HEK293 (cell line): ENCODE data around the gene RAB13.

ENCODE experiments used
- CTCF ChIA-PET: fragments of 350-600 bp; formaldehyde crosslinking; extraction: SDS; loops from one replicate; lab custom pipeline; 2021; ENCODE audit warnings: antibody characterized with exemption; lab: Yijun Ruan, JAX
- POLR2A ChIA-PET: fragments of 300-600 bp; formaldehyde crosslinking; extraction: SDS; loops from one replicate; lab custom pipeline; 2020; ENCODE audit warnings: antibody characterized with exemption, inconsistent platforms; lab: Yijun Ruan, JAX
- H3K27ac ChIP-seq: fragments of 200-500 bp; sonication (Bioruptor generic); 2 replicates; pipeline ENCODE4 v1.5.1; 2014; ENCODE audit warnings: low read depth, low read length, control low read depth, inconsistent platforms; ENCODE audit errors: extremely low read depth
- H3K36me3 ChIP-seq, 2 experiments: fragments of 200-500 bp in 1 of 2; sonication (Bioruptor generic) in 1 of 2; 1 replicate in 1 of 2; 2 replicates in 1 of 2; pipeline ENCODE4 v1.5.1; 2014 to 2017; ENCODE audit warnings: inconsistent platforms in 2 of 2, low read length in 2 of 2; ENCODE audit not compliant: control insufficient read depth in 2 of 2, insufficient read depth in 1 of 2
- H3K4me1 ChIP-seq: fragments of 200-500 bp; sonication (Bioruptor generic); 2 replicates; pipeline ENCODE4 v1.5.1; 2014; ENCODE audit warnings: mild to moderate bottlenecking, low read length, inconsistent platforms; ENCODE audit not compliant: control insufficient read depth, insufficient read depth
- H3K4me3 ChIP-seq: 2 replicates; pipeline ENCODE4 v1.5.1; 2011; ENCODE audit warnings: low read depth, mild to moderate bottlenecking, control low read depth, low read length, moderate library complexity
- H3K9me3 ChIP-seq: fragments of 200-500 bp; sonication (Bioruptor generic); 2 replicates; pipeline ENCODE4 v1.5.1; 2014; ENCODE audit warnings: low read depth, low read length, inconsistent platforms; ENCODE audit not compliant: control insufficient read depth, insufficient read depth
- BCL11A ChIP-seq: fragments of 450-650 bp; formaldehyde crosslinking; IDR thresholded peaks from 2 replicates; pipeline ENCODE4 v1.5.1; 2016; ENCODE audit warnings: low read depth, missing biosample characterization, missing genetic modification characterization
- KLF9 ChIP-seq: fragments of 450-650 bp; formaldehyde crosslinking; IDR thresholded peaks from 2 replicates; pipeline ENCODE4 v1.5.1; 2016; ENCODE audit warnings: missing biosample characterization, missing genetic modification characterization, low read depth
- SP3 ChIP-seq: fragments of 450-650 bp; formaldehyde crosslinking; IDR thresholded peaks from 2 replicates; pipeline ENCODE4 v1.5.1; 2016; ENCODE audit warnings: missing biosample characterization, missing genetic modification characterization
- SP7 ChIP-seq: fragments of 450-650 bp; formaldehyde crosslinking; IDR thresholded peaks from 2 replicates; pipeline ENCODE4 v1.5.1; 2016; ENCODE audit warnings: missing biosample characterization, missing genetic modification characterization
- TCF7L2 ChIP-seq: IDR thresholded peaks from 2 replicates; pipeline ENCODE4 v1.6.1; 2011; ENCODE audit warnings: low read depth, mild to moderate bottlenecking, inconsistent platforms, low read length, moderate library complexity, borderline replicate concordance
- YY1 ChIP-seq: fragments of 450-650 bp; formaldehyde crosslinking; IDR thresholded peaks from 2 replicates; pipeline ENCODE4 v1.5.1; 2018; ENCODE audit warnings: missing biosample characterization, missing genetic modification characterization
- ZFP69B ChIP-seq: fragments of 450-650 bp; formaldehyde crosslinking; IDR thresholded peaks from 2 replicates; pipeline ENCODE4 v1.5.1; 2016; ENCODE audit warnings: missing biosample characterization, missing genetic modification characterization
- ZNF140 ChIP-seq: fragments of 450-650 bp; formaldehyde crosslinking; IDR thresholded peaks from 2 replicates; pipeline ENCODE4 v1.5.1; 2016; ENCODE audit warnings: missing biosample characterization, missing genetic modification characterization
- ZNF175 ChIP-seq: fragments of 450-650 bp; formaldehyde crosslinking; IDR thresholded peaks from 2 replicates; pipeline ENCODE4 v1.5.1; 2016; ENCODE audit warnings: missing biosample characterization, missing genetic modification characterization
- ZNF341 ChIP-seq: fragments of 450-650 bp; formaldehyde crosslinking; IDR thresholded peaks from 2 replicates; pipeline ENCODE4; 2016; ENCODE audit warnings: low read depth, missing biosample characterization, missing genetic modification characterization
- ZNF37A ChIP-seq: fragments of 450-650 bp; IDR thresholded peaks from 2 replicates; pipeline ENCODE4 v1.5.1; 2018; ENCODE audit warnings: missing biosample characterization, missing genetic modification characterization
- ZNF391 ChIP-seq: fragments of 450-650 bp; formaldehyde crosslinking; IDR thresholded peaks from 2 replicates; pipeline ENCODE4 v1.5.1; 2016; ENCODE audit warnings: low read depth, missing biosample characterization, missing genetic modification characterization, borderline replicate concordance
- ZNF433 ChIP-seq: fragments of 450-650 bp; formaldehyde crosslinking; IDR thresholded peaks from 2 replicates; pipeline ENCODE4 v1.5.1; 2016; ENCODE audit warnings: missing biosample characterization, missing genetic modification characterization, low read depth
- ZNF623 ChIP-seq: fragments of 450-650 bp; formaldehyde crosslinking; IDR thresholded peaks from 2 replicates; pipeline ENCODE4 v1.5.1; 2016; ENCODE audit warnings: missing biosample characterization, missing genetic modification characterization
- ZNF837 ChIP-seq: fragments of 450-650 bp; formaldehyde crosslinking; IDR thresholded peaks from 2 replicates; pipeline ENCODE4 v1.5.1; 2016; ENCODE audit warnings: missing biosample characterization, missing genetic modification characterization
- TF ChIP-seq, protein P1 (sequence below): fragments of 450-650 bp; formaldehyde crosslinking; IDR thresholded peaks from 2 replicates; pipeline ENCODE4 v1.5.1; 2016; ENCODE audit warnings: missing biosample characterization, missing genetic modification characterization, borderline replicate concordance
- TF ChIP-seq, protein P2 (sequence below): fragments of 450-650 bp; formaldehyde crosslinking; IDR thresholded peaks from 2 replicates; pipeline ENCODE4 v1.5.1; 2017; ENCODE audit warnings: missing biosample characterization, mild to moderate bottlenecking, missing genetic modification characterization, moderate library complexity
- TF ChIP-seq, protein P3 (sequence below): fragments of 450-650 bp; formaldehyde crosslinking; IDR thresholded peaks from 2 replicates; pipeline ENCODE4 v1.5.1; 2016; ENCODE audit warnings: missing biosample characterization, missing genetic modification characterization

RAB13 gene

DNA sequence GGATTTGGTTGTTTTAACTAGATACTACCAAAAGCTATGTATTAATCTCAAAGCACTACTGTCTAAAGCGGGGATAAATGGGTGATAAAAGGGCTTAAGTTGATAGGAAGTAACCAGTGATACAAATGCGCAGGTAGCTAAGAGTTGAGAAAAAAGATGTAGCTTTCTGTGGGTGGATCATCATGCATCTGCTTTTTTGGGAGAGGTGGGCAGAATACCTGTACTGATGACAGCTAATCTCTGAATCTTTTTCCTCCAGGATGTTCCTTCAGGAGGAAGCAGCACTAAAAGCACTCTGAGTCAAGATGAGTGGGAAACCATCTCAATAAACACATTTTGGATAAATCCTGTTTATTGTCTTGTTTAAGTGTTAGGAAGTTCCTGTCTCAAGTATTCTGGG lies 5.7 kb upstream of the RAB13 start:
- H3K9me3 ChIP-seq: no peaks in the 10 kb centered on the region
- ChIA-PET CTCF (interaction anchor here (1.3 kb wide), 1 partner anchor 195 kb away, joined by 3 read pairs; no protein-coding TSS in a partner anchor), POLR2A (interaction anchor here (0.6 to 4.0 kb wide), 7 partner anchors 10 to 280 kb away, joined by 3 to 54 read pairs (median 10); partner anchors contain the start of genes CREB3L4 and JTB)
- TF ChIP-seq BCL11A (no peak), ZNF623 (tag by site-specific recombination) (no peak), ZNF140 (tag by site-specific recombination) (no peak), ZNF37A (tag by site-specific recombination) (no peak)
- TF ChIP-seq, protein P1, sequence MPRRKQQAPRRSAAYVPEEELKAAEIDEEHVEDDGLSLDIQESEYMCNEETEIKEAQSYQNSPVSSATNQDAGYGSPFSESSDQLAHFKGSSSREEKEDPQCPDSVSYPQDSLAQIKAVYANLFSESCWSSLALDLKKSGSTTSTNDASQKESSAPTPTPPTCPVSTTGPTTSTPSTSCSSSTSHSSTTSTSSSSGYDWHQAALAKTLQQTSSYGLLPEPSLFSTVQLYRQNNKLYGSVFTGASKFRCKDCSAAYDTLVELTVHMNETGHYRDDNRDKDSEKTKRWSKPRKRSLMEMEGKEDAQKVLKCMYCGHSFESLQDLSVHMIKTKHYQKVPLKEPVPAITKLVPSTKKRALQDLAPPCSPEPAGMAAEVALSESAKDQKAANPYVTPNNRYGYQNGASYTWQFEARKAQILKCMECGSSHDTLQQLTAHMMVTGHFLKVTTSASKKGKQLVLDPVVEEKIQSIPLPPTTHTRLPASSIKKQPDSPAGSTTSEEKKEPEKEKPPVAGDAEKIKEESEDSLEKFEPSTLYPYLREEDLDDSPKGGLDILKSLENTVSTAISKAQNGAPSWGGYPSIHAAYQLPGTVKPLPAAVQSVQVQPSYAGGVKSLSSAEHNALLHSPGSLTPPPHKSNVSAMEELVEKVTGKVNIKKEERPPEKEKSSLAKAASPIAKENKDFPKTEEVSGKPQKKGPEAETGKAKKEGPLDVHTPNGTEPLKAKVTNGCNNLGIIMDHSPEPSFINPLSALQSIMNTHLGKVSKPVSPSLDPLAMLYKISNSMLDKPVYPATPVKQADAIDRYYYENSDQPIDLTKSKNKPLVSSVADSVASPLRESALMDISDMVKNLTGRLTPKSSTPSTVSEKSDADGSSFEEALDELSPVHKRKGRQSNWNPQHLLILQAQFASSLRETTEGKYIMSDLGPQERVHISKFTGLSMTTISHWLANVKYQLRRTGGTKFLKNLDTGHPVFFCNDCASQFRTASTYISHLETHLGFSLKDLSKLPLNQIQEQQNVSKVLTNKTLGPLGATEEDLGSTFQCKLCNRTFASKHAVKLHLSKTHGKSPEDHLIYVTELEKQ (tag by site-specific recombination): no peak
- no peaks in the 10 kb centered on the region for H3K4me1 ChIP-seq
- no peak overlapping the region for H3K27ac ChIP-seq
- H3K4me3 ChIP-seq: no peak overlapping the region; the same call in 1 of the 2 replicates
- H3K36me3 ChIP-seq: peaks cover 34 to 45% of the 10 kb centered on the region in 2 experiments

DNA sequence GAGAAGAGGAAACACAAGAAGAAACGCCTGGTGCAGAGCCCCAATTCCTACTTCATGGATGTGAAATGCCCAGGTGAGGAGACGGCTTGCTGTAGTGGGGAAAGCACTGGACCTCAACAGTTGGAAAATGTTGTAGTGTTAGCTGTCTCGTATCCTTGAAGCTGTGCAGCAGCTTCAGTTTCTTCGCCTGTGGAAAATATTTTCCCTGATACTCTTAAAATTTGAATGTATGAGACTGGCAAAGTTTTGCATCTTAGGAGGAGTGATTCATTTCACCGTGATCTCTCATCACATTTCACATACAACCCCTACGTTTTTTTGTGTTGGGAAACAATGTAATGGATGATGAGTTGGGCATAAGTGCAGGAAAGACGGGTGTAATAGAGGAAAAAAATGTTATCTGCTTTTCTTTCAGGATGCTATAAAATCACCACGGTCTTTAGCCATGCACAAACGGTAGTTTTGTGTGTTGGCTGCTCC lies 5.1 kb upstream of the RAB13 start:
- Histone ChIP-seq H3K9me3 (no peaks in the 10 kb centered on the region), H3K4me3 (peak overlapping the region; percentile 93), H3K27ac (peak overlapping the region; percentile 67), H3K4me1 (peaks cover 2% of the 10 kb centered on the region; the same call in 1 of the 2 replicates), H3K36me3 (peaks cover 34 to 45% of the 10 kb centered on the region in 2 experiments)
- ChIA-PET CTCF (interaction anchor here (1.3 kb wide), 2 partner anchors 32 to 194 kb away, joined by 3 to 4 read pairs; no protein-coding TSS in a partner anchor), POLR2A (interaction anchor here (0.6 to 6.3 kb wide), 29 partner anchors 8 to 485 kb away, joined by 3 to 114 read pairs (median 7); partner anchors contain the start of genes ATP8B2, CHTOP, CREB3L4 and CRTC2)
- TF ChIP-seq ZNF341 (tag by site-specific recombination) (no peak), ZFP69B (tag by site-specific recombination) (no peak), ZNF433 (tag by site-specific recombination) (no peak), YY1 (tag by site-specific recombination) (no peak), ZNF391 (tag by site-specific recombination) (no peak), ZNF175 (tag by site-specific recombination) (no peak), KLF9 (tag by site-specific recombination) (no peak), SP7 (tag by site-specific recombination) (no peak), TCF7L2 (no peak), ZNF837 (no peak), SP3 (tag by site-specific recombination) (no peak)
- TF ChIP-seq, protein P2, sequence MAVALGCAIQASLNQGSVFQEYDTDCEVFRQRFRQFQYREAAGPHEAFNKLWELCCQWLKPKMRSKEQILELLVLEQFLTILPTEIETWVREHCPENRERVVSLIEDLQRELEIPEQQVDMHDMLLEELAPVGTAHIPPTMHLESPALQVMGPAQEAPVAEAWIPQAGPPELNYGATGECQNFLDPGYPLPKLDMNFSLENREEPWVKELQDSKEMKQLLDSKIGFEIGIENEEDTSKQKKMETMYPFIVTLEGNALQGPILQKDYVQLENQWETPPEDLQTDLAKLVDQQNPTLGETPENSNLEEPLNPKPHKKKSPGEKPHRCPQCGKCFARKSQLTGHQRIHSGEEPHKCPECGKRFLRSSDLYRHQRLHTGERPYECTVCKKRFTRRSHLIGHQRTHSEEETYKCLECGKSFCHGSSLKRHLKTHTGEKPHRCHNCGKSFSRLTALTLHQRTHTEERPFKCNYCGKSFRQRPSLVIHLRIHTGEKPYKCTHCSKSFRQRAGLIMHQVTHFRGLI (tag by site-specific recombination): no peak
- TF ChIP-seq, protein P3, sequence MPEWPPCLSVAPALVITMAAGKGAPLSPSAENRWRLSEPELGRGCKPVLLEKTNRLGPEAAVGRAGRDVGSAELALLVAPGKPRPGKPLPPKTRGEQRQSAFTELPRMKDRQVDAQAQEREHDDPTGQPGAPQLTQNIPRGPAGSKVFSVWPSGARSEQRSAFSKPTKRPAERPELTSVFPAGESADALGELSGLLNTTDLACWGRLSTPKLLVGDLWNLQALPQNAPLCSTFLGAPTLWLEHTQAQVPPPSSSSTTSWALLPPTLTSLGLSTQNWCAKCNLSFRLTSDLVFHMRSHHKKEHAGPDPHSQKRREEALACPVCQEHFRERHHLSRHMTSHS (tag by site-specific recombination): no peak
